ENCODE results near the gene PEA15.
A peak's percentile ranks its signal among the peaks of the same experiment; 100 is the strongest.

Gene PEA15

DNA sequence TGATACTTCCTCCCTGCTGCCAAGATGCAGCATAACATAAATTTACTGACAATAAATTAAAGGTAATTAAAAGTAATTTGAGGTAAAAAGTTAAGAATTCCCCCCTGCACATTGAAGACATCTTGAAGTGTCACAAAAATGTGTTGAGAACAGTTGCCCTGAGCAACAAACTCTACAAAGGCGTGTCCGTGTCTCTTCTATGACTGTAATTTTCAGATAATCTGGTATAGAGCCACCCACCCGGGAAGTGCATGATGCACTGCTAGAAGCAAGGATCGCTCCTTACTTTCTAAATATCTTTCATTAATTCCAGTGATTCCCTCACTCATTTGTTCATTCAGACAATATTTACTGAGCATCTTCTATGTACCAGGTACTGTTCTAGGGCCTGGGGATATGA, 25.8 kb upstream of the PEA15 start:
- no peak for DNase-seq (ENCODE audit: low read depth)

DNA sequence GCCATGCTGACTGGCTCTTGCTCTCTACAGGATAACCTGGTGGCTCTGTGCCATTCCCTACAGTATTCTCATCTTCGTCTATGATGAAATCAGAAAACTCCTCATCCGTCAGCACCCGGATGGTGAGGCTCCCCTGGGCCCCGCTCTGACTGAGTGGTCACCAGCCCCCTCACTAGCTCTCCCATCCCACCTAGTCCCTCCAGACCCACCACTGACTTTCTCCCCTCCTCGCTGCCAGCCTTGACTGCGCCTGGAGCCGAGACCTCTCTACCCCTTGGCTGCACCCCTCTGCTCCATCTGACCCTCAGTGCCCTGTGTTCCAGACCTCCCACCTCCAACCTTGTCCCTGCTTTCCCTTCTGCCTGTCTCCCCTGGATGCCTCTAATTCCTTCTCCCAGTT, 18.9 kb upstream of the PEA15 start:
- DNase-seq (ENCODE audit: low read depth): no peak

DNA sequence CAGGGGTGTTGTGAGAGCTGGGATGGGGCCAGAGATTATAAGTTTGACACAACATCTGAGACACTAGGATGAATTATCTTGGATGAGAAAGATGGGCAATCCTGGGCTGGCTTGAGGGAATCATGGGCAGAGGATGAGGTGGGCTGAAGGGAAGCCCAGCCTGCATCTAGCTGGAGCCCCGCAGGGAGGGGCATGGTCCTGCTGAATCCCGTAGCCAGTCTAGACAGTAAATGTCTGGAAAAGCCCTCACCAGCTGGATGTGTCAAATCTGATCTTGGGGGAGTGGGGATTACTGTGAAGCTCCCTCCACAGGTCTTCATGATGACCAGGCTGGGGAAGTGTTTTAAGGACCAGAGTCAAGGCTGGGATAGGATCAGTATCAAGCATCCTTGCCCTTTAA, 18.5 kb upstream of the PEA15 start:
- DNase-seq (ENCODE audit: low read depth): no peak

DNA sequence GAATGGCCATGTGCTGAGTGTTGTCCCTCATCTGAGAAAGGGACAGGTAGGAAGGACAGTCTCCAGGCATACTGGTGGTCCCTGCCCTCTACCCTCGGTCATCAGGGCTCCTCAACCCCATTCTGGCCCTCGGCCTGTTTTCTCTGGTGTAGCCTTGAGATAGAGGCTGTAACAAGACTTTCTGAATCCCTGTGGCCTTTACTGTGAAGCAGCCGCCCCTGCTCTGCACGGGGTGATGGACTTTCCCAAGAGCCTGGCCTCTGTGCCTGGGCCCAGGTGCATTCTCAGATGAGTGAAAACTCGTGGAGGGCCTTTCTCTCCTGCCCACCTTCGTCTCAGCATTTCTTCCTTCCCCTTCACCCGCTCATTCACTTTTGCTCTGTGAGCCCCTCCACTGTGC, 17.8 kb upstream of the PEA15 start:
- DNase-seq (ENCODE audit: low read depth): no peak

DNA sequence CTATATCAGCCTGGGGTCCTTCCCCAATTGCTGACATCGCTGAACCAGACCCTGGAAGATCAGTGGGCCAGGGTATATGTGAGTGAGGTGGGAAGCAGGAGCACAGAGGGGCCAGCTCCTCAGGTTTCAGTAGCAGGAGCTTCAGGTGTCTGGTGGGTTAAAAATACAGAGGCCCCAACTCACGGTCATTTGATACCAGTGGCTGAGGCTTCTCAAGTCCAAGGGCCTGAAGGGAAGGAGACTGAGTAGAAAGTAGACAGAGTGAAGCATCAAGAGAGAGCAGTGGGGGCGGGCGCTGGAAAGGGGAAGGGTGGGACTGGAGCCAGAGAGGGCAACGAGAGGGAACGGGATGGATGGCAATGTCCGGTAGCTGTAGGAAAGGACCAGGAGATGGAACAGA, 16.8 kb upstream of the PEA15 start:
- DNase-seq (ENCODE audit: low read depth): no peak

DNA sequence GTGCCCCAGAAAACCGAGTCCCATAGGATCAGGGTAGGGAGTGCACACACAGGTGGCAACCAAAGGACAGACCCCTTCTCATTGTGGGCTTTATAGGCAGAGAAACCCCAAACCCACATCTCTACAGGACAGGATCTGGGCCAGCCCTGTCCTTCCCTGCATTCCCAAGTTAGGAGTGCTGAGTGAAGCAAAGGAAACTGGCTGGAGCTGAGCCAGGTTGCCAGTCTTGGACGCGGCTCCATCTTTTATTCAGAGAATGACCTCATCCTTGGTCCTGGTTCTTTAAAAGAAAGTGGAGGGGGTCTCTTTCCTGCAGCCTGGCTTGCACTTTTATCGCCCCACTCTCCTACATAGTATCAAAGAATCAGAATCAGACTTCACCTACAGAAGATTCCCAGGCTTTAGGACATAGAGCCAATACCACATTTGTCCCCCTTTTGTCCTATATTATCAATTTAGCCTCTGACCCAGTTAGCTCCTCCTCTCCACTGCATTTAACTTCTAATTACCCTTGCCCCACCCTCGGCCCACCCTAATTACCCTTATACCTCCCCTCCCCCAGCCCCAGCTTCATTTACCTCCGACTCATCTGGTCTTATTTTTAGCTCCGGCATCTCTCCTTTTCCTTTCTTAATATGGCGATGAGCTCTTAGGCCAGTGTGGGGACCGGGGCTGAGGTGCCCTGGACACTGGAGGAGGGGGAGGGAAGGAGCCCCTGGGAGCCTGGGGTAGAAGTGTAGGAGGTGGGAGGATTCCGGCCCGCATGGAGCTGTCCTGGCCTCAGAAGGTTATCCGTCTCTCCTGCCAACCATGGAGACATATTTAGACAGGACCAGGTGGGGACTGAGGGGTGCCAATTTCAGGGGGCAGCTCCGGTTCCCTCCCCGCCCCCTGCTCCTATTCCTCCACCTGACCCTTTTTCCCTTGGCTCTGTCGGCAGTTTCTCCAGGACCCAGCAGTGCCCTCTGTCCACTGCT, 15.2 kb upstream of the PEA15 start, which contains the start of gene CASQ1:
TSS of gene CASQ1 (plus strand) at position 927 of the 977 bp plus-strand sequence. CDS start 177 bp downstream, outside the sequence.
- DNase-seq (ENCODE audit: low read depth): no peak

DNA sequence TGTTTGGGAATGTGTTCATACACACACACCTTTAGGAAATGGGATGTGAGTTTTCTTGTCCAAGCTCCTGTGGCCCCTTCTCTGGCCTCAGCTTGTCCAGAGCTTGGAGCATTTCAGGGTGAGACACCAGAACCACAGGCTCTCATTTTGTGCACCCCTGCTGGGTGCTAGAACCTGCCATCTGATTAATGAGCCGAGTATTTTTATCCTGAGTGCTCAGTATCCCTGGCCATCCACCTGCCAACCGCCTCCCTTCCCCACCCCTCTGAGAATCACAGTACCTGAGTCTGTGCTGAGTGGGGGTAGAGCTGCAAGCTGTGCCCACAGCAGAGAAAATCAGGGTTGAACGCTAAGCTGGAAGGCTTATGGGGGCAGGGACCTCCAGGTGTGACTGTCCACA, 13.4 kb upstream of the PEA15 start:
- no peak for DNase-seq (ENCODE audit: low read depth)

DNA sequence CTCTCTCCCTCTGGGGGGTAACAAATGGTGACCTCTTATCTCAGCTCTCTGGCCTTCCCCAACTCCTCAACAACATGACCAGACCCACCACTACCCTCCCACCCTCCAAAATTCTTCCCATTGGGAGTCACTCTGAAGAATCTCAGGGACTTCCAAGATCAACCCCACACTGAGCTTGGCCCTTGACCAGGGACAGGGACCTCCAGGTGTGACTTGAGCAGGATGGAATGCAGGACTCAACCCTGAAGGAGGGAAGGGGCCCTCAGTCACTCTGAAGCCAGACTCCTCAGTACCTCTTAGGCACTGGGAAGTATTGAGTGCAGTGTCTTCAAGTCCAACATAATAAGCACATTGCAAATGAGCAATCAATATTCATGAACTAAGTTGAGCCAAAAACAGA, 12.9 kb upstream of the PEA15 start:
- no peak for DNase-seq (ENCODE audit: low read depth)

DNA sequence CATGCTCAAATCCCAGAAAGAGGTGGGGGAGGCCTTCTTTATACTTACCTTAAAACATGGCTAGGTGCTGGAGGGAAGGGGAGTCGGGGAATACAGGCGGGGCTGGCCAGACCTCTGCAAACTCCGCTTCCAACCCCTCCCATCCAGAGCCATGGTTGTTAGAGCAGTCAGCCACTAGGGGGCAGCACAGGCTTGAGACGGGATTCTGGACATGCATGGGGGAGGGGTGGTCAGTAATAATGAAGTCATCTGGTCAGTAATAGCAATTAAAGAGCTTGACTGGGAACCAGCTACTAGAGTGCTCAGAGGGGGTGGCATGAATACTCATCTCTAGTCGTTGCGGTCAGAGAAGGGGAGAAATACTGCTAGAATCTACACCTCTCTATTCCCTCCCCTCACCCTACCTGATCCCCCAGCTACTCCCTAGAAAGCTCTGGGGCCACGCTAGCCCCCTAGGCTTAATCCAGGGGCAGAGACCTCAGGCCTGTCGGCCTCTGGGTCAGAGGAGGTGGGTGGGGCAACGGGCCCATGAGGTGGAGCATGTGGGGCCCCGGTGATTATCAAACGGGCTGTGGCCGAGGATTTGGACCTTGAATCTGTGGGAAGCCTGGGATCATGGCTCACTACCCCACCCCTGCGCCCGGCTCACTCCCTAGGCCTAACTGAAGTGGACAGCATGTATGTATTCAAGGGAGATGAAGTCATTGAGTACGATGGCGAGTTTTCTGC, 11.9 kb upstream of the PEA15 start:
- DNase-seq (ENCODE audit: low read depth): peak; percentile 37

DNA sequence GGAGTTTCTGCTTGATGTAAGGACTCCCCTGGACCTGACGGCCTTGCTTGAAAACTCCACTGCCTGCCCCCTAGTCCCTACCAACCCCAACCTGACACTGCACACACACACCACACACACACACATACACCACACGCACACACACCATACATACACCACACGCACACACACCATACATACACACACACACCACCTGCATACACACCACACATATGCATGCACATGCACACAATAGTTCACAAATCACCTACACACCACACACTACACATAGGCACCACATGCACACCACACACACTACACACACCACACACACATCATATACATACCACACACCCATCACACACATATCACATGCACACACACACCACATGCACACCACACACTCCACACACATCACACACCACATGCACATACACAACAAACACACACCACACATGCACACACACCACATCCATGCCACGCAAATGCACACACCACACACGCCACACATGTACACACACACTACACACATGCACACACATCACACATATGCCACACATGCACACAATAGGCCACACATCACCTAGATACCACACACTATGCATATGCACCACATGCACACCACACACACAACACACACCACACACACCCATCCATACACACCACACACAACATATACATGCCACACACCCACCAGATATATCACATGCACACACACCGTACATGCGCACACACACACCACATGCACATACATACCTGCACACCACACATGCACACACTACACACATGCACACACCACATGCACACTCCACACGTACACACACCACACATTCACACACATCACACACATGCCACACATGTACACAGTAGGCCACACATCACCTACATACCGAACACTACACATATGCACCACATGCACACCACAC, 11.1 kb upstream of the PEA15 start:
- DNase-seq (ENCODE audit: low read depth): no peak

DNA sequence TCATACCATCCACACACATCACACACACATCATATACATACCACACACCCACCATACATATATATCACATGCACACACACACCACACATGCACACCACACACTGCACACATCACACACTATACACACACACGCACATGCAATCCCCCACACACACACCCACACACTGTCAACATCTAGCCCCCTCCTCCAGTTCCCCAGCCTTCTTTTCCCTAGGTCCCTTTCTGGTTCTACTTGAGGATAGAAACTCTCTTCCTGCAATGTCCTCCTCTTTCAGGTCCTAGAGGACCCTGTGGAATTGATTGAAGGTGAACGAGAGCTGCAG, 10.5 kb upstream of the PEA15 start:
- no peak for DNase-seq (ENCODE audit: low read depth)

DNA sequence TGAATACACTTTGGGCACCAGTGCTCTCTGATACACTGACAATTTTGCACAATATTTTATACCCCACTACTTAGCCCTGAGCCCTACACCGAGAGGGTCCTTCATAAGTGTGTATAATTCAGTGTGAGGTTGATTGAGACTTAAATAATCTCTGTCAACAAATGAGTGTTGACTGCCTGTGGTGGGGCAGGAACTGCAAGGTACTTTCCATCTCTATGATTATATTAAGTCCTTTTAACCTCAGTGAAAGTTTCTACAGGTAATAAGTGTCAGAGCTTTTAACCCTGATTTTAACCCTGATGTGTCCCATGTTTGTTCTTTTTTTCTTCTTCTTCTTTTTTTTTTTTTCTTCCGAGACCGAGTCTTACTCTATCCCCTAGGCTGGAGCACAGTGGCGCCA, 9.0 kb upstream of the PEA15 start:
- DNase-seq (ENCODE audit: low read depth): no peak

DNA sequence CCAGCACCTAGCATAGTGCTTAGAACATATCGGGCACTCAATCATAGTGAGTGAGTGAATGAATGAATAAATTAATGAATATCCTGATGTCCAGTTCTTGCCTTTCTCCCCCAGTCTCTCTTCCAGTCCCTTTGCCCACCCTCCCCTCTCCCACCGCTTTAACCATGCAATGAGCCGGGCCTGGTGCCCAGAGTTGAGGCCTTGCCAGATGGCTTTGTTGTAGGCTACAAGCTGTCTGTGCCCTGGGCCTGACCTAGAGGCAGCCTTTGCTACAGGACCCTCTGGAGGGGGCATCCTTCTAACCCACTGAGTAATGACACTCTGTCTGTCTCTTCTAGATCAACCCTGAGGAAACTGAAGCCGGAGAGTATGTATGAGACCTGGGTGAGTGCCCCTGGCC, 8.0 kb upstream of the PEA15 start:
- no peak for DNase-seq (ENCODE audit: low read depth)

DNA sequence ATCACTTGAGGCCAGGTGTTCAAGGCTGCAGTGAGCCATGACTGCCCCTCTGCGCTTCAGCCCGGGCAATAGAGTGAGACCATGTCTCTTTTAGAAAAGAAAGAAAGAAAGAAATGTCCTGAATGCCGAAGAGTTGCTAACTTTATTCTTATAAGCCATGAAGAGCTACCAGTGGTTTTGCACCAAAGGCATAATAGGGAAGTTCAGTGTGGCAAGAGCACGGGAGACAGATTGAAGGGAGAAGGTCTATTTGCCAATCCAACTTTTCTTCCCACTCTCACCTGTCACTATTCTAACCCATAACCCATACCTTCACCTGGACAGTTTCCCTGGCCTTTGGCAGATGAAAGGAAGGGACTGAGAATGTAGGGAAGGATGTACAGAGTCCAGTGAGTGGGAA, 4.4 kb upstream of the PEA15 start:
- no peak for DNase-seq (ENCODE audit: low read depth)

DNA sequence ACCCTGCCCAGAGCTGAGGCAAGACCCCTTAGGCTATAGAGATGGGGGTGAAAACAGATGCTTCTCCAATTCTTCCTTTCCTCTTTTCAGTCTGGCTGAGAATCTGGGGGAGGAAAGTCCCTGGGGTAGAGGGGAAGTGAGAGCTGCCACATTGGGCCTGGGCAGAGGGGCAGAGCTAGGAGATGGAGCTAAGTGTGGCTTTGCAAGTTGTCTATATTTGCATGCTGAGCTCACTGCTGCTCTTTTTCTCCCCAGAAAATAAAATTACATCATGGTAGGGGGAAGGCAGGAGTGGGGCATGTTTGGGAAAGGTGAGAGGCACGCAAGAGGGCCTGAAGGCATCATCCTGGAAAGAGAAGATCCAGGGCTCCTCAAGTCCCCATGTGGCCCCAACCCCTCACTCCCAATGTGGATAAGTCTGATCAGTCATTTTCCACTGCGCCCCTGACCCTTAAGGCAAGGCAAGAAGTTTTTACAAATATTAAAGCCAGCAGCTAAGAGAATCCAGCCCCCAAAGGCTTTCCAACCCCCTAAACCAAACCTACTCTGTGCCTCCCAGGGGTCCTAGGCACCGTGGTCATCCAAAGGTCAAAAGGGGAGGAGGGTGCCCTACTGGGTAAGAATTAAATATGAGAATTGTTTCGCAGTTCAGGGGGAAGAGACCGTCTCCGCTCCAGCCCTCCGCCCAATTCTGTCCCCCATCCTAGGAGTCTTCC, 500 bp upstream of the PEA15 start:
- no peak for DNase-seq (ENCODE audit: low read depth)

DNA sequence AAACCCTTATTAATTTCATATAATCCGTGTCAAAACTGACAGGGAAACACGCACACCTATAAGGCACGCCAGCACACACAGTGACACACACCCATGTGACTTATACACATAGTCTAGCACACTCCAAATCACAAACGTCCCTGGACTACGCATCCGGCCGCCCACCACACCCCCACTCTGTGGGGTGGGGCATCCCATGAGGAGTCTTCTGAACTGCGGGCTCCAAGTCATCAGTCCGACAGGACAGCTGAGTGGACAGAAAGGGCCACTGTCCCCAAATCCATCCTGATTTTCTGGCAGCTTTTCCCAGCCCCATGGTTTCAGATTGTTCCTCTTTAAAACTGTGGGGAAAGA, 829 bp downstream of the PEA15 start:
- DNase-seq (ENCODE audit: low read depth): peak; percentile 26

DNA sequence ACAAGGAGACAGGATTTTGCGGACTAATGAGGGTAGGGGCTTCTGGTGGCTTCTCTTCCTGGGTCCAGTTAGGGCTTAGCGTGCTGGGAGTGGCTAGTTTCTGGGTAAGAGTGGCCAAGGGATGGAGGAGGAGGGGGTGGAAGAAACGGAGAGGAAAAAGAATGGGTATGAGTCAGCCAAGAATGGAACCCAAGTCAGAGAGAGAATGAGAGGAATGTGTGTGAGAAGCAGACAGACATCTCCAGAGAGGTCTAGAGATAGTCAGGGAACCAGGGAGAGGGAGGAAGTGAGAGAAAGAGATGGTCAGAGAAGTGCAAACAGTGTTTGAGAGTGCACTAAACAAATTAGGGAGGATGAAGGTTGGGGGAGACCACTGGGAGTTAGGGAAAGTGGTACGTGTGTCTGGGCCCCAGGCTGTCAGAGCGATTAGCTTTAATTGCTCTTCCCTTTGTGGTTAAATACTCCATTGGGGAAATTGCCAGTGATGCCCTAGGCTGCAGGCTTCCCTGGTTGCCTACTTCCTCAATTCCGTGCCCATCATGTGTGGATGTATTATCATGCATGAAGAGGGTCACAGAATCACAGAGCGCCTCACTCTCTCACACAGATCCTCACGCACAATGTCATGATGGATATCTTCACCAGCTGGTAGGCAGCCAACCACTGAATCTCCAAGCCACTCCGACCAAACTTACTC, 1.4 kb downstream of the PEA15 start:
- peak; percentile 86 for DNase-seq (ENCODE audit: low read depth)

DNA sequence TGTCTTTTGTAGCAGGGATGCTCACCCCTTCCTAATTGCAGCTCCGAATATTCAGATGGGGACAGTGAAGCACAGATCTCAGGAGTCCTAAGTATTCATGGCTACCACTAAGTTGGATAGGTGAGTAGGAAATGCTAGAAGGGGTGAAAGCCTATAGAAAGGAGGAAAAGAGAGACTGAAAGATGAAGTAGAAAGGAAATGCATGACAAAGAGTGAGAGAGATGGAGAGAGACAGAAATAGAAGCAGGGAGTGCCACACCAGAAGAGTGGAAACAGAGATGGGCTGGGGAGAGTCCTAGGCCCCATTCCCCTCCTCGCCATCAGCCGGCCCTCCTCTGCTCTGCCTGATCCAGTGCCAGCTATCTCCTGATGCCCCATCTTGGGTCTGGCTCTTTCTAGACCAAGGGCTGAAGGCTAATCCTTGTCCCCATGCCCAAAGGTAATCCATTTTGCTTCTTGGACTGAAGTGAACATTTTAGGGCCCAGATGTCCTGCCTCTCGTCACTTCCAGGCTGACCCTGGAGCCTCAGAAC, 2.0 kb downstream of the PEA15 start:
- DNase-seq (ENCODE audit: low read depth): no peak

DNA sequence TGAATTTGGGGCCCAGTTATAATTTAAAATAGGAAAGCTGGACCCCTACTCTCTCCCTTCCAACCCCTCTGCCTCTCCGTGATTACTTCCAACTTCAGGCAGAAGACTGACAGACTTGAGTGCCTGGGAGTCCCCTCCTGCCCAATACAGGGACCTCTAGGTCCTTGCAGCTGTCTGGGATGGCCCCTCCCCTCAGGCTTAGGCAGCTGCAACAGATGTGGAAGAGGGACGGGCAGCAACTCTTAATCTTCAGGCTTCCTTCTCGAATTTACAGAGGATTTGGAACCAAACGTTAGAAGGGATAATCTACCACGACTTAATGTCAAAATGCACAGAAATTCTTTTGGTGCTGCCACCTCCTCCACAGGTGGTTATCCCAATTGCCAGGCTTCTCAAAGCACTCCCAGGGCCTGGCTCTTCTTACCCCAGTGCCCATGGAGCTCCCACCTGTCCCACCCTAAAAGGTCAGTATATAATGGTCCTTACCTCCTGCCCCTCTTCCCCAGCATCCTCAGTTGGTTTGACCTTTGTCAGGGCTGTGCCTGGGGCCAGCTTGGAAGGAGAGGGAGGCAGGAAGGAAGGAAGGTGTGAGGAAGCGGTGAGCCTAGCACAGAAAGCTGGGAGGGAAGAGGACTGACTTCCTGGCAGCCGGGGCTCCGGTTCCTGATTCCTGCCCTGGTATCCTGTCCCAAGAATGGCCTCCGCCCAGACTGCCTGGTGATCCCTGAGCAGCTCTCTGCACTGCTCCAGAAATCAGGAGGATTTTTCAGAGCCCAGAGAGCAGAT, 2.8 kb downstream of the PEA15 start:
- DNase-seq (ENCODE audit: low read depth): no peak
